ENCODE results near the gene FNBP1L. TPM values are rescaled to one million over a fixed set of nuclear protein-coding genes. Genes with fewer than 3 reads are reported as not detected.

The FNBP1L gene
- total RNA-seq, 1 donor from 2014 or later: 107 TPM

DNA sequence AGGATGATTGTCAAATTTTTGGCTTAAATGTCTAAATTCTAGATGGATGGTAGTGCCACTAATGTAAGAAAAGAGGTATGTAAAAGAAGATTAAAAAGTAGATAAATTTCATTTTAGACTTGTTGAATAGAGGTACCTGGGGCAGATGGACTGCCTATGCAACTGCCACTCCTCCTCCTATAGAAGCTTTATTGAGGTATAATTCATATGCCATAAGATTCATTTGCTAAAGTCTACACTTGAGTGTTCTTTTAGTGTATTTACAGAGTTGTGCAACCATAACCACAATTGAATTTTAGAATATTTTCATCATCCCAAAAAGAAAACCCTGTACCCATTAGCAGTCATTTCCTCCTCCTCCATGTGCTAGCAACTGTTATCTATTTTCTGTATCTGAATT, 70.6 kb downstream of the FNBP1L start:
- DNase-seq (ENCODE audit: low spot score): no peak
- TF ChIP-seq CTCF (IDR thresholded peaks at IDR 0.05; ENCODE audit: unreplicated experiment): no peak
- Mint-ChIP-seq H3K36me3 (ENCODE audit: low read depth, unreplicated experiment) (peaks cover 4% of the 10 kb centered on the region), H3K9me3 (ENCODE audit: unreplicated experiment) (no peaks in the 10 kb centered on the region), H3K4me3 (ENCODE audit: unreplicated experiment) (no peak overlapping the region), H3K27me3 (ENCODE audit: unreplicated experiment) (peaks cover 5% of the 10 kb centered on the region), H3K4me1 (ENCODE audit: unreplicated experiment) (peaks cover 21% of the 10 kb centered on the region), H3K27ac (ENCODE audit: unreplicated experiment) (no peak overlapping the region)

DNA sequence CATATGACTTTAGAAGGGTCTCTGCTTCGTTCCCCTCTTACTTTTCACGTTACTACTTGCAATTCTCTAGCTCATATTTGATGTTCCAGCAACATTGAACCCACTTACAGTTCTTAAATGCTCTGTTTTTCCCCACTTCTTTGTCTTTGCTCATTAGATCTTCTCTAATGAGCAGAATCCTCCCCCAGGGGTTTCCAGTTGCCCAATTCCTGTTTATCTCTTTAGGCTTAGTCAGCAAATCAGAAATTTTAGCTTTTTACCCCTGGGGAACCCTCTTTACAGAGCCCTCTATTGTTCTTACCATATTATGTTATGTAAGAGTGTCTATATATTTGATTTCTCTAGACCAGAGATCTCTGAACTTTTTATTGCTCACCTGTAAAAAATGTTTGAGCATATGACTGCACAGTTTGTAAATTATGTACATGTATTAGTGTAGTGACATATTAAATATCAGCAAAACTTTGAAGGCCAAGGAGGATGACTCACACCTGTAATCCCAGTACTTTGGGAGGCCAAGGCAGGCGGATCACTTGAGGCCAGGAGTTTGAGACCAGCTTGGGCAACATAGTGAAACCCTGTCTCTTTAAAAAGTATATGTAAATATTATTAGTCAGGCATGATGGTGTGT, 71.4 kb downstream of the FNBP1L start:
- no peak for TF ChIP-seq CTCF (IDR thresholded peaks at IDR 0.05; ENCODE audit: unreplicated experiment)
- H3K4me1 Mint-ChIP-seq (ENCODE audit: unreplicated experiment): peaks cover 21% of the 10 kb centered on the region
- no peak overlapping the region for H3K4me3 Mint-ChIP-seq (ENCODE audit: unreplicated experiment)
- H3K9me3 Mint-ChIP-seq (ENCODE audit: unreplicated experiment): no peaks in the 10 kb centered on the region
- DNase-seq (ENCODE audit: low spot score): no peak
- H3K27ac Mint-ChIP-seq (ENCODE audit: unreplicated experiment): no peak overlapping the region
- peaks cover 4% of the 10 kb centered on the region for H3K36me3 Mint-ChIP-seq (ENCODE audit: low read depth, unreplicated experiment)
- H3K27me3 Mint-ChIP-seq (ENCODE audit: unreplicated experiment): peaks cover 5% of the 10 kb centered on the region

GRCh38 chr1:93521618-93522017, 73.7 kb downstream of the FNBP1L start:
- Mint-ChIP-seq H3K27ac (ENCODE audit: unreplicated experiment) (no peak overlapping the region), H3K9me3 (ENCODE audit: unreplicated experiment) (no peaks in the 10 kb centered on the region), H3K27me3 (ENCODE audit: unreplicated experiment) (peaks cover 7% of the 10 kb centered on the region), H3K4me3 (ENCODE audit: unreplicated experiment) (no peak overlapping the region), H3K36me3 (ENCODE audit: low read depth, unreplicated experiment) (peaks cover 4% of the 10 kb centered on the region), H3K4me1 (ENCODE audit: unreplicated experiment) (peaks cover 31% of the 10 kb centered on the region)
- no peak for TF ChIP-seq CTCF (IDR thresholded peaks at IDR 0.05; ENCODE audit: unreplicated experiment)
- no peak for DNase-seq (ENCODE audit: low spot score)

GRCh38 chr1:93522721-93523120, 74.8 kb downstream of the FNBP1L start:
- Mint-ChIP-seq H3K36me3 (ENCODE audit: low read depth, unreplicated experiment) (peaks cover 4% of the 10 kb centered on the region), H3K27me3 (ENCODE audit: unreplicated experiment) (peaks cover 5% of the 10 kb centered on the region), H3K4me1 (ENCODE audit: unreplicated experiment) (peaks cover 31% of the 10 kb centered on the region), H3K9me3 (ENCODE audit: unreplicated experiment) (no peaks in the 10 kb centered on the region), H3K27ac (ENCODE audit: unreplicated experiment) (no peak overlapping the region), H3K4me3 (ENCODE audit: unreplicated experiment) (no peak overlapping the region)
- no peak for DNase-seq (ENCODE audit: low spot score)
- no peak for TF ChIP-seq CTCF (IDR thresholded peaks at IDR 0.05; ENCODE audit: unreplicated experiment)

DNA sequence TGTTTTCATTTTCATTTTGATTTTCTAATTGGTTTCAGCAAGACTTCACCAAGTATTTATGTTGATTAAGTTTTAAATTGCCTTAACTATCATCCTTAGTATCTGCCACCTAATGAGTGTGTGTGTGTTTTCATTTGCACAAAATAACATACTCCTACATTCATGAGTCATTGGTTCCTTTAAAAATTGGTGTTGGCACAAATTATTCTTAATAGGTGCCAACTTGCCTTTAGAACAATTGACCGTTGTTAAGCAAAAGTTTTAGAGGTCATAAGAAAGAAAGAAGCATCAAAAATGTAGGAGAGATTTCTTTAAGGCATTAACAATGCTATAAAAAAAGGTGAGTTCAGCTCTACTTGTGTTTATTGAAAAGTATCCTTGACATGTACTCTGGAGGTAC, 77.5 kb downstream of the FNBP1L start:
- Mint-ChIP-seq H3K4me1 (ENCODE audit: unreplicated experiment) (peaks cover 31% of the 10 kb centered on the region), H3K4me3 (ENCODE audit: unreplicated experiment) (no peak overlapping the region), H3K27me3 (ENCODE audit: unreplicated experiment) (peaks cover 6% of the 10 kb centered on the region), H3K27ac (ENCODE audit: unreplicated experiment) (no peak overlapping the region), H3K9me3 (ENCODE audit: unreplicated experiment) (no peaks in the 10 kb centered on the region), H3K36me3 (ENCODE audit: low read depth, unreplicated experiment) (peaks cover 5% of the 10 kb centered on the region)
- no peak for TF ChIP-seq CTCF (IDR thresholded peaks at IDR 0.05; ENCODE audit: unreplicated experiment)
- DNase-seq (ENCODE audit: low spot score): no peak

Data from endothelial cell (in vitro differentiated cells).